Heart left ventricle (tissue), 16 donors: ENCODE measurements around the gene HNRNPAB. TPM values are rescaled to one million over a fixed set of nuclear protein-coding genes. Genes with fewer than 3 reads are reported as not detected.
"Not testable (repeated sequence)": the region's sequence is repeated elsewhere in the genome, so short reads cannot be mapped to it uniquely, and the experiment has no call there.

Experiments used
- ATAC-seq, 4 donors: fragments of 200-7000 bp; cut with Tn5 transposase; one replicate each; pipeline ENCODE4 v1.9.1; 2020 to 2022; ENCODE audit warnings: moderate library complexity in 4 of 4, mild to moderate bottlenecking in 3 of 4, moderate number of reproducible peaks in 1 of 4
- DNase-seq, 5 donors: peaks; one replicate each; pipeline ENCODE4 v3.0.0-alpha.2; 2020
- H3K27ac ChIP-seq, 12 donors: fragments of 200-600 bp; sonication (generic) in 4 of 12; one replicate each; pipeline versions ENCODE4 v1.5.0 to v1.8.0; 2016 to 2022; ENCODE audit warnings: mild to moderate bottlenecking in 2 of 12
- H3K27me3 ChIP-seq, 9 donors: fragments of 200-600 bp; sonication (generic) in 2 of 9; one replicate each; pipeline versions ENCODE4 v1.5.1 to v1.8.0; 2016 to 2022; ENCODE audit warnings: mild to moderate bottlenecking in 3 of 9
- H3K36me3 ChIP-seq, 9 donors: fragments of 200-600 bp; sonication (generic) in 2 of 9; one replicate each; pipeline versions ENCODE4 v1.5.0 to v1.8.0; 2018 to 2022; ENCODE audit warnings: mild to moderate bottlenecking in 2 of 9
- H3K4me1 ChIP-seq, 12 donors: fragments of 200-600 bp; sonication (generic) in 4 of 12; one replicate each; pipeline versions ENCODE4 v1.5.0 to v1.8.0; 2016 to 2022; ENCODE audit warnings: mild to moderate bottlenecking in 3 of 12
- H3K4me3 ChIP-seq, 12 donors: fragments of 200-600 bp; sonication (generic) in 4 of 12; one replicate each; pipeline versions ENCODE4 v1.5.0 to v1.8.0; 2017 to 2022; ENCODE audit warnings: mild to moderate bottlenecking in 9 of 12, moderate library complexity in 4 of 12
- H3K9me3 ChIP-seq, 12 donors: fragments of 200-600 bp; sonication (generic) in 4 of 12; one replicate each; pipeline versions ENCODE4 v1.5.0 to v1.8.0; 2016 to 2022; ENCODE audit warnings: mild to moderate bottlenecking in 1 of 12
- POLR2A ChIP-seq, 2 donors: fragments of 450-650 bp; IDR thresholded peaks; one replicate each; pipeline ENCODE4 v1.6.1; 2017; ENCODE audit warnings: antibody characterized with exemption in 2 of 2, mild to moderate bottlenecking in 2 of 2, moderate library complexity in 2 of 2
- WGBS, 4 donors: extraction: QIAGEN DNeasy Blood & Tissue Kit in 2 of 4; methylation state at CpG; one replicate each; pipeline versions ENCODE4 v1.1.5 to v1.1.7; 2013 to 2018; 5-methylcytosine and 5-hydroxymethylcytosine counted together
- intact Hi-C, 10 donors: fragments of 100-400 bp; cut with DNase I; formaldehyde crosslinking; loops; one replicate each; pipeline versions ENCODE4 v1.11.1 to v1.14.2; 2022
- polyA plus RNA-seq, 2 donors: library from polyadenylated mRNA; stranded (reverse); fragments of 200-250 nt; gene quantifications; one replicate each; pipeline ENCODE4 v1.2.3, GENCODE V29; 2013
- total RNA-seq, 9 donors: library from RNA; depleted of rRNA in 2 of 9; stranded (reverse); fragments of >200 nt in 2 of 9; fragmentation: NEBNext Ultra II Directional in 3 of 9; extraction: Animal tissue kit (Norgen Biotek cat#: 25700) in 3 of 9; gene quantifications; one replicate each; pipeline versions ENCODE4 v1.1.0 to v1.2.4, GENCODE V29; 2016 to 2023
- TF ChIP-seq, protein P1 (sequence below), 12 donors: fragments of 200-600 bp; sonication (generic) in 4 of 12; IDR thresholded peaks; one replicate each; pipeline versions ENCODE4 v1.5.0 to v1.8.0; 2018 to 2022; ENCODE audit warnings: antibody characterized with exemption in 12 of 12, mild to moderate bottlenecking in 5 of 12
- donor health status: ischemic (EF 13 %, LVEDD 7.1; RV severe dilation, severe dysfunction).
- donor health status: healthy with polysubstance abuse.
- donor health status: DM: no; HTN: yes; CAD: no.
- donor health status: DM: no; HTN: no; CAD: no.
- donor health status: ischemic (EF 25% LVEDD 6.9; RV normal size, moderate dysfunction).
- donor health status: ischemic (EF 25% LVEDD 5.7; RV mildly dilated, moderate dysfunction).
- donor health status: healthy.
- donor health status: DM: yes; HTN: yes; CAD: no.
- donor health status: ischemic (EF 35%, LVEDD 5.7; RV mildly dilated, moderate dysfunction).
- donor health status: nonischemic (EF 11% LVEDD 7.7; RV severe dilation, severe dysfunction).
- donor health status: DM: yes; HTN: yes; CAD: no.
- donor health status: PGD.
- donor health status: ischemic (EF 29% LVEDD 5.4; RV normal size, mild dysfunction).
- donor health status: nonischemic (EF 23%, LVEDD 6.1; RV moderate dilation, normal function).

Gene HNRNPAB
- total and polyA plus RNA-seq, 11 donors = 64.2 to 150 (median 86.6) TPM

DNA sequence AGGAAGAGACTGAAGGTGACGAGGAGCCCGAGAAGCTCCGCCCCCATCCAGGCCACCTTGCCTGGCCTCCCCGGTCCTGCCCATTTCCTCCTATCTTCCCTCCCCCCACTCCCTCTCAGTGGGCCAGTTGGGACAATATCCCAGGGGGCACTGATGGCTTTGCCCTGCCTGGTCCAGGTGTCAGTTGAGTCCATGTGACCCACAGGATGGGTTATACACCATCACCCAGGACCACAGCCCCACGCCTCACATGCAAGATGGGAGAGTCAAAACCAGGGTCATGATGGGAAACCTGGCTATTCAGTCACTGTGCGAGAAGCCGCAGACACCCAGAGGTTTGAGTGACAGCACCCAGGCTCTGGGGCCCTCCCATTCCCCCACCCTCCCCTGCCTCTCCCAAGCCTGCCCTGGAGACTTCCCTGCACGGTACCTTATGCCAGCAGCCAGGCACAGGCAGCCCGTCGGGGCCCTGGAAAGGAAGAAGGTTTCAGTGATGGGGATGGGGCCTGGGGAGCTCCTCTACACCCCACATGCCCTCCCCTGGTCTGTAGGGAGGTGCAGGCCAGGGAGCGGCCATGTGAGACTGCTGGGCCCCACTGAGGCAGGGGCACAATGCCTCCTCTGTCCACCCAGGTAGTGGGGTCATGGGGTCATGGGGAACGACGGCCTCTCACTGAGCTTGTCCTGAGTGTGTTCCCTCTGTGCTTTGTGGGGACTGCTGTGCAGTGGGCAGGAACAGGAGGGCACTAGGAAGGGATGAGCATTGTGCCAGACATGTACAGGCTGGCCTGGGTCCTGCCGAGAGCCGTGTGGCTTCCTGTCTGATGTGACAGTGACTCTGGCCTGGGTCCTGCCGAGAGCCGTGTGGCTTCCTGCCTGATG, 34.6 kb downstream of the HNRNPAB start:
- ATAC-seq (no peak), DNase-seq (peak in 1 of 5 donors; percentile 29)
- Histone ChIP-seq H3K27me3 (no peaks in the 10 kb centered on the region), H3K27ac (peak overlapping the region in 11 of 12 donors; percentile 35 to 87 (median 69)), H3K9me3 (no peaks in the 10 kb centered on the region), H3K36me3 (no peaks in the 10 kb centered on the region), H3K4me1 (peaks cover 3 to 82% (median 45%) of the 10 kb centered on the region in 12 donors), H3K4me3 (no peak overlapping the region)
- intact Hi-C loops = loop anchor here in 1 of 10 donors (5.0 to 10.0 kb wide), 2 partner anchors 308 to 496 kb away; partner anchors contain the start of gene ZNF354A
- 45 to 61% (median 55%) methylated on average over 14 to 17 of the region's 17 CpGs for WGBS, 4 donors
- TF ChIP-seq, protein P1, sequence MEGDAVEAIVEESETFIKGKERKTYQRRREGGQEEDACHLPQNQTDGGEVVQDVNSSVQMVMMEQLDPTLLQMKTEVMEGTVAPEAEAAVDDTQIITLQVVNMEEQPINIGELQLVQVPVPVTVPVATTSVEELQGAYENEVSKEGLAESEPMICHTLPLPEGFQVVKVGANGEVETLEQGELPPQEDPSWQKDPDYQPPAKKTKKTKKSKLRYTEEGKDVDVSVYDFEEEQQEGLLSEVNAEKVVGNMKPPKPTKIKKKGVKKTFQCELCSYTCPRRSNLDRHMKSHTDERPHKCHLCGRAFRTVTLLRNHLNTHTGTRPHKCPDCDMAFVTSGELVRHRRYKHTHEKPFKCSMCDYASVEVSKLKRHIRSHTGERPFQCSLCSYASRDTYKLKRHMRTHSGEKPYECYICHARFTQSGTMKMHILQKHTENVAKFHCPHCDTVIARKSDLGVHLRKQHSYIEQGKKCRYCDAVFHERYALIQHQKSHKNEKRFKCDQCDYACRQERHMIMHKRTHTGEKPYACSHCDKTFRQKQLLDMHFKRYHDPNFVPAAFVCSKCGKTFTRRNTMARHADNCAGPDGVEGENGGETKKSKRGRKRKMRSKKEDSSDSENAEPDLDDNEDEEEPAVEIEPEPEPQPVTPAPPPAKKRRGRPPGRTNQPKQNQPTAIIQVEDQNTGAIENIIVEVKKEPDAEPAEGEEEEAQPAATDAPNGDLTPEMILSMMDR (IDR thresholded peaks at IDR 0.05) = no peak
- TF ChIP-seq POLR2A (IDR thresholded peaks at IDR 0.05) = no peak

DNA sequence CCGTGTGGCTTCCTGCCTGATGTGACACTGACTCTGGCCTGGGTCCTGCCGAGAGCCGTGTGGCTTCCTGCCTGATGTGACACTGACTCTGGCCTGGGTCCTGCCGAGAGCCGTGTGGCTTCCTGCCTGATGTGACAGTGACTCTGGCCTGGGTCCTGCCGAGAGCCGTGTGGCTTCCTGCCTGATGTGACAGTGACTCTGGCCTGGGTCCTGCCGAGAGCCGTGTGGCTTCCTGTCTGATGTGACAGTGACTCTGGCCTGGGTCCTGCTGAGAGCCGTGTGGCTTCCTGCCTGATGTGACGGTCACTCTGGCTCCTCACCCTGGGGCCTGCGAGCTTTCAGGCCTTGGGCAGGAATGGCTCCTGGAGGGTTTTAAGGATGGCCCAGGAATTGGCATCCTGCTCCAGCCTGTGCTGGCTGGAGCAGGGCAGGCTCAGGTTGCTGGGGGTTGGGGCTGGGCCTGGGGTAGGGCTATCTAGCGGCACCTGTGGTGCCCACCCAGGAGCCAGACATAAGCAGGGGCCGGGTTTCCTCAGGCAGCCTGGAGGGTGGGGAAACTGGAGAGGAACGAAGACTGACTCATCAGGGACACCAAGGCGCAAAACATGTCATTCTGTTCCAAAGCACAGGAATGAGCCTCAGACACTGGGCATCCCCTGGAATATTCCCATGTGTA, 35.4 kb downstream of the HNRNPAB start:
- intact Hi-C loops = loop anchor here in 1 of 10 donors (5.0 to 10.0 kb wide), 2 partner anchors 308 to 495 kb away; partner anchors contain the start of gene ZNF354A
- DNase-seq = peak in 1 of 5 donors; percentile 32
- H3K4me3 ChIP-seq, H3K36me3 ChIP-seq, H3K27me3 ChIP-seq, H3K9me3 ChIP-seq, ATAC-seq: not testable (repeated sequence)
- peak overlapping the region in 9 of 12 donors; percentile 40 to 92 (median 68) for H3K27ac ChIP-seq
- peaks cover 3 to 81% (median 43%) of the 10 kb centered on the region in 12 donors for H3K4me1 ChIP-seq
- 22 to 36% (median 32%) methylated on average over 9 to 15 of the region's 16 CpGs for WGBS, 4 donors

DNA sequence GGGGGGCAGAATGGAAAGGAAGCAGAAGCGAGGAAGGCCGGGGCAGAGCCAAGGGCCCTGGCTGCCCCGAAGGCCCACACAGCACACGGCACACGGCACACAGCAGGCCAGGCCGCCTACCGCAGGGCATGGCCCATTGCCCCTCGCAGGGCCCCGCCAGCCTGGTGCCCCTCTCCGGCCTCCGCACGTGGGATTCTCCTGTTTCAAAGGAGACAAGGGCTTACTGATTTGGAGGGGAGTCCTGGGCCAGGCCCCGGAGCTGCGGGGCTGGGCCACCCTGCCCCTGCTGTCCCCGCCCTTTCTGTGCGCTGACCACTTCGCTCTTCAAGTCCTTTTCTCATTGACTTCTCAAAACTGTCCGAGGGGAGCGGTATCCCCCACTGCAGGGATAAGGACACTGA, 36.0 kb downstream of the HNRNPAB start:
- TF ChIP-seq POLR2A (IDR thresholded peaks at IDR 0.05) = no peak
- TF ChIP-seq, protein P1 (IDR thresholded peaks at IDR 0.05) = no peak
- H3K27me3 ChIP-seq = no peaks in the 10 kb centered on the region
- H3K4me1 ChIP-seq = peaks cover 3 to 75% (median 41%) of the 10 kb centered on the region in 12 donors
- no peaks in the 10 kb centered on the region for H3K9me3 ChIP-seq
- ATAC-seq = no peak
- H3K4me3 ChIP-seq = peak overlapping the region in 1 of 12 donors; percentile 12
- no peaks in the 10 kb centered on the region for H3K36me3 ChIP-seq
- intact Hi-C loops = no loop called here
- WGBS, 4 donors = 80 to 91% (median 87%) methylated on average over 12 to 19 of the region's 19 CpGs
- no peak for DNase-seq
- peak overlapping the region in 9 of 12 donors; percentile 24 to 92 (median 56) for H3K27ac ChIP-seq

DNA sequence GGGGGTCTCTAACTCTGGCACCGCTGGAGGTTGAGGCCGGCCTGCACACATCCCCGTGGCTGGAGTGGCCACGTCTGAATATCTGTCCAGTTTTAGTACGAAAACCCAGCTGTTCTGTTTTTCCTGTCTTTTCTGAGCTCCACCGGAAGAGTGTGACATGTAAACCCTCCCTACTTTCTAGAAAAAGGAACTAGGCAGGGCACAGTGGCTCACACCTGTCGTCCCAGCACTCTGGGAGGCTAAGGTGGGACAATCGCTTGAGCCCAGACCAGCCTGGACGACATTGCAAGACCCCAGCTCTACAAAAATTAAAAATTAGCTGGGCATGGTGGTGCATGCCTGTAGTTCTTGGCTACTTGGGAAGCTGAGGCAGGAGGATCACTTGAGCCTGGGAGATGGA, 36.4 kb downstream of the HNRNPAB start:
- ATAC-seq (no peak), DNase-seq (no peak)
- Histone ChIP-seq H3K27ac (peak overlapping the region in 7 of 12 donors; percentile 24 to 92 (median 56)), H3K4me3 (peak overlapping the region in 1 of 12 donors; percentile 12), H3K27me3 (no peaks in the 10 kb centered on the region), H3K36me3 (no peaks in the 10 kb centered on the region), H3K4me1 (peaks cover 3 to 71% (median 40%) of the 10 kb centered on the region in 12 donors), H3K9me3 (no peaks in the 10 kb centered on the region)
- intact Hi-C loops = no loop called here
- no peak for TF ChIP-seq POLR2A (IDR thresholded peaks at IDR 0.05)
- TF ChIP-seq, protein P1 (IDR thresholded peaks at IDR 0.05) = no peak
- 63 to 86% (median 68%) methylated on average over 9 of the region's 9 CpGs for WGBS, 4 donors
